IMR-90 (cell line): ENCODE data around the gene IP6K3.

Experiments used
- BHLHE40 ChIP-seq: fragments of 150-350 bp; IDR thresholded peaks from 2 replicates; pipeline ENCODE4 v1.6.1; 2016; ENCODE audit warnings: mild to moderate bottlenecking, low read depth, low read length
- CEBPB ChIP-seq: IDR thresholded peaks from 2 replicates; pipeline ENCODE4 v1.6.1; 2012; ENCODE audit warnings: low read depth, low read length, improper control_type of control experiment
- CHD1 ChIP-seq: IDR thresholded peaks from 2 replicates; pipeline ENCODE4 v1.6.1; 2012; ENCODE audit warnings: low read depth, low read length, improper control_type of control experiment
- MAFK ChIP-seq: IDR thresholded peaks from 2 replicates; pipeline ENCODE4 v1.6.1; 2012; ENCODE audit warnings: low read depth, low read length, improper control_type of control experiment
- MXI1 ChIP-seq: IDR thresholded peaks from 2 replicates; pipeline ENCODE4 v1.6.1; 2012; ENCODE audit warnings: low read depth, mild to moderate bottlenecking, low read length, moderate library complexity, borderline replicate concordance
- POLR2A ChIP-seq: IDR thresholded peaks from 2 replicates; pipeline ENCODE4 v1.6.1; 2012; ENCODE audit warnings: mild to moderate bottlenecking, low read depth, low read length
- RAD21 ChIP-seq: IDR thresholded peaks from 2 replicates; pipeline ENCODE4 v1.6.1; 2012; ENCODE audit warnings: low read length, improper control_type of control experiment
- RCOR1 ChIP-seq: IDR thresholded peaks from 2 replicates; pipeline ENCODE4 v1.6.1; 2012; ENCODE audit warnings: mild to moderate bottlenecking, low read length, improper control_type of control experiment; ENCODE audit not compliant: insufficient replicate concordance
- RFX5 ChIP-seq: IDR thresholded peaks from 2 replicates; pipeline ENCODE4 v1.8.0; 2012; ENCODE audit warnings: low read depth, mild to moderate bottlenecking, low read length, moderate library complexity
- SMC3 ChIP-seq: fragments of 150-350 bp; IDR thresholded peaks from 2 replicates; pipeline ENCODE4 v1.6.1; 2016; ENCODE audit warnings: low read depth, mild to moderate bottlenecking, antibody characterized with exemption, low read length, moderate library complexity
- TF ChIP-seq, protein P1 (sequence below): conservative IDR thresholded peaks from 2 replicates; pipeline ENCODE4 v1.5.1; 2012; ENCODE audit warnings: mild to moderate bottlenecking, low read depth, low read length, improper control_type of control experiment
- TF ChIP-seq, protein P2 (sequence below): fragments of 150-350 bp; IDR thresholded peaks from 2 replicates; pipeline ENCODE4 v1.6.1; 2017; ENCODE audit warnings: mild to moderate bottlenecking, antibody characterized with exemption, low read length, low read depth
- TF ChIP-seq, protein P3 (sequence below): fragments of 150-350 bp; IDR thresholded peaks from 2 replicates; pipeline ENCODE4 v1.6.1; 2016; ENCODE audit warnings: low read depth, mild to moderate bottlenecking, low read length, moderate library complexity, borderline replicate concordance

DNA sequence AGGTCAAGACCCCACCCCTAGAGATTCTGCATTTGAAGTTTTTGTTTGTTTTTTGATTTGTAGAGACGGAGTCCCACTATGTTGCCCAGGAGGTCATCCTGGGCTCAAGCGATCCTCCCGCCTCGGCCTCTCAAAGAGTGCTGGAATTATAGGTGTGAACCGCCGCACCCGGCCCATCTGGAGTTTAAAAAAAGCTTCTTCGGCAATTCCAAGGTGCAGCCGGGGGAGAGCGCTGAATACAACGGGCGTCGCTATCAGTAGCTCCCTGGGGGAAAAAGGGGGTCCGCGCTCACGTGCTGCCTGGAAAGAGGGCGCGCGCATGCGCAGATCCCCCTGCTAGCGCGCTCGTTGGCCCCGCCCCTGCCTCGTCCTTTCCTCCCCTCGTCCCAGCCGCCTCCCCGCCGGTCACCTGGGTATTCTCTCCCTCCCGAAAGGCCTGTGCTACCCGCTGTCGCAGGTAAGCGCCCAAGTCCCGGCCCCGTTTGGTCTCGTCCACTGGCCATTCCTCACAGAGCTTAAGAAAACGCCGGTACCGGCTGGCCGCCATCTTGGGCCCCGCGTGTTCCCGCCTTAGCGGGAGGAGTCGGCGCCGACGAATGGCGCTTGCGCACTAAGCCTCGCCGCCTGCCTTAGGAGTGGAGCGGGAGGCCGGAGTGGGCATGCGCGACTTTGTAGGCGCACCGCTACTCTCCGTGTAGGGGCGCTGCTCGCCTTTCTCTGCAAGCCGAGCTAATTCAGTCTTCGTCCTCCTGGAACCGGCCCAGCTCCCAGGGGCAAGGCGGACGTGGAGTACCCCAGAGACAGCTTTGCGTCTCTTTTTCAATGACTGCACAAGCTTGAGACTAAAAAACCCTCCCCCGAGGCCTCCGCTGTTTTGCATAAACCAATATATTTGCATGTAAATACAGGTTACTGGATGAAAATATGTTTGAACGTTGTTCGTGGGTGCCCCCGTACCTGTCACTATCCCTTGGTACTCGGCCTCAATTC, 35.3 kb downstream of the IP6K3 start, which contains the start of gene UQCC2:
- TF ChIP-seq CHD1 (no peak), POLR2A (peak; percentile 95), SMC3 (peak; percentile 59), BHLHE40 (peak; percentile 97), MAFK (no peak), RFX5 (no peak), CEBPB (no peak), MXI1 (peak; percentile 70; the same call in 1 of the 2 replicates), RCOR1 (no peak), RAD21 (peak; percentile 86)
- TF ChIP-seq, protein P1, sequence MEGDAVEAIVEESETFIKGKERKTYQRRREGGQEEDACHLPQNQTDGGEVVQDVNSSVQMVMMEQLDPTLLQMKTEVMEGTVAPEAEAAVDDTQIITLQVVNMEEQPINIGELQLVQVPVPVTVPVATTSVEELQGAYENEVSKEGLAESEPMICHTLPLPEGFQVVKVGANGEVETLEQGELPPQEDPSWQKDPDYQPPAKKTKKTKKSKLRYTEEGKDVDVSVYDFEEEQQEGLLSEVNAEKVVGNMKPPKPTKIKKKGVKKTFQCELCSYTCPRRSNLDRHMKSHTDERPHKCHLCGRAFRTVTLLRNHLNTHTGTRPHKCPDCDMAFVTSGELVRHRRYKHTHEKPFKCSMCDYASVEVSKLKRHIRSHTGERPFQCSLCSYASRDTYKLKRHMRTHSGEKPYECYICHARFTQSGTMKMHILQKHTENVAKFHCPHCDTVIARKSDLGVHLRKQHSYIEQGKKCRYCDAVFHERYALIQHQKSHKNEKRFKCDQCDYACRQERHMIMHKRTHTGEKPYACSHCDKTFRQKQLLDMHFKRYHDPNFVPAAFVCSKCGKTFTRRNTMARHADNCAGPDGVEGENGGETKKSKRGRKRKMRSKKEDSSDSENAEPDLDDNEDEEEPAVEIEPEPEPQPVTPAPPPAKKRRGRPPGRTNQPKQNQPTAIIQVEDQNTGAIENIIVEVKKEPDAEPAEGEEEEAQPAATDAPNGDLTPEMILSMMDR: peak; percentile 90
- TF ChIP-seq, protein P2, sequence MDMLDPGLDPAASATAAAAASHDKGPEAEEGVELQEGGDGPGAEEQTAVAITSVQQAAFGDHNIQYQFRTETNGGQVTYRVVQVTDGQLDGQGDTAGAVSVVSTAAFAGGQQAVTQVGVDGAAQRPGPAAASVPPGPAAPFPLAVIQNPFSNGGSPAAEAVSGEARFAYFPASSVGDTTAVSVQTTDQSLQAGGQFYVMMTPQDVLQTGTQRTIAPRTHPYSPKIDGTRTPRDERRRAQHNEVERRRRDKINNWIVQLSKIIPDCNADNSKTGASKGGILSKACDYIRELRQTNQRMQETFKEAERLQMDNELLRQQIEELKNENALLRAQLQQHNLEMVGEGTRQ: peak; percentile 88
- TF ChIP-seq, protein P3, sequence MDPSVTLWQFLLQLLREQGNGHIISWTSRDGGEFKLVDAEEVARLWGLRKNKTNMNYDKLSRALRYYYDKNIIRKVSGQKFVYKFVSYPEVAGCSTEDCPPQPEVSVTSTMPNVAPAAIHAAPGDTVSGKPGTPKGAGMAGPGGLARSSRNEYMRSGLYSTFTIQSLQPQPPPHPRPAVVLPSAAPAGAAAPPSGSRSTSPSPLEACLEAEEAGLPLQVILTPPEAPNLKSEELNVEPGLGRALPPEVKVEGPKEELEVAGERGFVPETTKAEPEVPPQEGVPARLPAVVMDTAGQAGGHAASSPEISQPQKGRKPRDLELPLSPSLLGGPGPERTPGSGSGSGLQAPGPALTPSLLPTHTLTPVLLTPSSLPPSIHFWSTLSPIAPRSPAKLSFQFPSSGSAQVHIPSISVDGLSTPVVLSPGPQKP: no peak
